Measurements from ENCODE around the gene BAD.

DNA sequence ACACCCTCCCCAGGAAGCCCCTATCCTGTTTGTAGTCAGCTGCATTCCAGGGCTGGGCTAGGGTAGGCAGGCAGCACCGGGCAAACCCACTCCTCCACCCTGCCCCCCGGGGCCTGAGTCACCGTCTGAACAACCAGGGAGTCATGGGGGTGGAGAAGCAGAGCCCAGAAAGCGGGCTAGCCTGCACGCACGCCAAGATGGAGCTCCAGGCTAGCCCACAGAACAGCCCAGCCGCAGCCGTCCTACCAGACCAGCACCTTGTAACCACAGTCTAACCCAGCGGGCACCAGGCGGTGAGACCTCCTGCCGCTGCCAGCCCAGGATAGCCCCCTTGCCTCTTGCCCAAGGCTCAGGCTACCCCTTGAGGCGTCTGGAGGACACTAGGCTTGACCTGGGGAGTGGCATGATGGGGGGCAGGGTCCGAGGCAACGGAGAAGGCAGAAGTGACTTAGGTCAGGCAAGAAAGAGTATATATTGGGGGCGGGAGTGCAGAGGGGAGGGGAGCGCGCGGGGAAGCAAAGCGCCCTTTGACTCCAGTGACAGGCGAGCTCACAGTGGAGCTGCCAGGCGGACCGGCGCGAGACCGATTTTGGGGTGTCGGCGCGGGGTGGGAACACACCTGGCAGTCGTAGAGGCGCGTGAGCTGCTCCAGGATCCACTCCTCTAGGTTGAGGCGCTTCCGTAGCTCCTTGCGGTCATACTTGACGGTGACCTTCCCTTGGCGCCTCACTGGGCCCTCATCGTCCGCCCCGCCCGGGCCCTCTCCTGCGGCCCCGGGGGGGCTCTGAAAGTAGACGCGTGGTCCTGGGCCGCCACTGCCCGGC, 38.5 kb downstream of the BAD start:
- TF ChIP-seq, protein P1, sequence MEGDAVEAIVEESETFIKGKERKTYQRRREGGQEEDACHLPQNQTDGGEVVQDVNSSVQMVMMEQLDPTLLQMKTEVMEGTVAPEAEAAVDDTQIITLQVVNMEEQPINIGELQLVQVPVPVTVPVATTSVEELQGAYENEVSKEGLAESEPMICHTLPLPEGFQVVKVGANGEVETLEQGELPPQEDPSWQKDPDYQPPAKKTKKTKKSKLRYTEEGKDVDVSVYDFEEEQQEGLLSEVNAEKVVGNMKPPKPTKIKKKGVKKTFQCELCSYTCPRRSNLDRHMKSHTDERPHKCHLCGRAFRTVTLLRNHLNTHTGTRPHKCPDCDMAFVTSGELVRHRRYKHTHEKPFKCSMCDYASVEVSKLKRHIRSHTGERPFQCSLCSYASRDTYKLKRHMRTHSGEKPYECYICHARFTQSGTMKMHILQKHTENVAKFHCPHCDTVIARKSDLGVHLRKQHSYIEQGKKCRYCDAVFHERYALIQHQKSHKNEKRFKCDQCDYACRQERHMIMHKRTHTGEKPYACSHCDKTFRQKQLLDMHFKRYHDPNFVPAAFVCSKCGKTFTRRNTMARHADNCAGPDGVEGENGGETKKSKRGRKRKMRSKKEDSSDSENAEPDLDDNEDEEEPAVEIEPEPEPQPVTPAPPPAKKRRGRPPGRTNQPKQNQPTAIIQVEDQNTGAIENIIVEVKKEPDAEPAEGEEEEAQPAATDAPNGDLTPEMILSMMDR (CRISPR knock-in tag; IDR thresholded peaks at IDR 0.05), result no peak
- TF ChIP-seq RARG (CRISPR knock-in tag; IDR thresholded peaks at IDR 0.05; ENCODE audit: low read depth) (no peak), ZNF766 (CRISPR knock-in tag; IDR thresholded peaks at IDR 0.05; ENCODE audit: borderline replicate concordance) (no peak), KDM2A (CRISPR knock-in tag; IDR thresholded peaks at IDR 0.05; ENCODE audit: borderline replicate concordance, low read depth) (no peak), ZNF18 (CRISPR knock-in tag; IDR thresholded peaks at IDR 0.05; ENCODE audit: insufficient replicate concordance) (peak; percentile 55), GABPA (IDR thresholded peaks at IDR 0.05; ENCODE audit: low read depth, low read length) (no peak), GABPA (CRISPR knock-in tag; IDR thresholded peaks at IDR 0.05; ENCODE audit: low read depth) (no peak), MXI1 (IDR thresholded peaks at IDR 0.05; ENCODE audit: borderline replicate concordance, low read depth, low read length) (no peak), ZNF598 (CRISPR knock-in tag; IDR thresholded peaks at IDR 0.05; ENCODE audit: borderline replicate concordance) (no peak), YY1 (IDR thresholded peaks at IDR 0.05; ENCODE audit: insufficient read depth, insufficient replicate concordance, low read depth, low read length) (peak; percentile 49)
